HEK293 (cell line): Measurements from ENCODE around the gene PDE4D.

Experiments used
- GLI2 ChIP-seq: fragments of 450-650 bp; formaldehyde crosslinking; IDR thresholded peaks from 2 replicates; pipeline ENCODE4; 2017; ENCODE audit warnings: missing biosample characterization, missing genetic modification characterization, low read depth, borderline replicate concordance
- KLF10 ChIP-seq: fragments of 450-650 bp; IDR thresholded peaks from 2 replicates; pipeline ENCODE4 v1.5.1; 2018; ENCODE audit warnings: missing biosample characterization, mild to moderate bottlenecking, missing genetic modification characterization
- PRDM1 ChIP-seq: fragments of 450-650 bp; formaldehyde crosslinking; IDR thresholded peaks from 2 replicates; pipeline ENCODE4; 2016; ENCODE audit warnings: missing biosample characterization, missing genetic modification characterization
- TSHZ1 ChIP-seq: fragments of 450-650 bp; formaldehyde crosslinking; IDR thresholded peaks from 2 replicates; pipeline ENCODE4 v1.5.1; 2016; ENCODE audit warnings: missing biosample characterization, missing genetic modification characterization, borderline replicate concordance
- YY2 ChIP-seq: fragments of 450-650 bp; formaldehyde crosslinking; IDR thresholded peaks from 2 replicates; pipeline ENCODE4 v1.5.1; 2016; ENCODE audit warnings: missing biosample characterization, missing genetic modification characterization
- ZBTB1 ChIP-seq: fragments of 450-650 bp; formaldehyde crosslinking; IDR thresholded peaks from 2 replicates; pipeline ENCODE4 v1.5.1; 2016; ENCODE audit warnings: missing biosample characterization, missing genetic modification characterization
- ZBTB8A ChIP-seq: fragments of 450-650 bp; formaldehyde crosslinking; IDR thresholded peaks from 2 replicates; pipeline ENCODE4 v1.5.1; 2016; ENCODE audit warnings: missing biosample characterization, missing genetic modification characterization
- ZFHX2 ChIP-seq: fragments of 450-650 bp; formaldehyde crosslinking; conservative IDR thresholded peaks from 2 replicates; pipeline ENCODE4 v1.5.1; 2016; ENCODE audit warnings: missing biosample characterization, missing genetic modification characterization
- ZNF121 ChIP-seq: fragments of 450-650 bp; formaldehyde crosslinking; IDR thresholded peaks from 2 replicates; pipeline ENCODE4 v1.5.1; 2016; ENCODE audit warnings: missing biosample characterization, missing genetic modification characterization
- ZNF146 ChIP-seq: fragments of 450-650 bp; formaldehyde crosslinking; IDR thresholded peaks from 2 replicates; pipeline ENCODE4 v1.5.1; 2016; ENCODE audit warnings: missing biosample characterization, missing genetic modification characterization
- ZNF16 ChIP-seq: fragments of 450-650 bp; formaldehyde crosslinking; IDR thresholded peaks from 2 replicates; pipeline ENCODE4 v1.5.1; 2016; ENCODE audit warnings: low read depth, missing biosample characterization, missing genetic modification characterization
- ZNF239 ChIP-seq: fragments of 450-650 bp; formaldehyde crosslinking; IDR thresholded peaks from 2 replicates; pipeline ENCODE4 v1.5.1; 2016; ENCODE audit warnings: missing biosample characterization, missing genetic modification characterization
- ZNF423 ChIP-seq: fragments of 450-650 bp; formaldehyde crosslinking; IDR thresholded peaks from 2 replicates; pipeline ENCODE4 v1.5.1; 2016; ENCODE audit warnings: missing biosample characterization, missing genetic modification characterization
- ZNF510 ChIP-seq: fragments of 450-650 bp; formaldehyde crosslinking; IDR thresholded peaks from 2 replicates; pipeline ENCODE4 v1.5.1; 2018; ENCODE audit warnings: mild to moderate bottlenecking, missing genetic modification characterization, missing biosample characterization; ENCODE audit not compliant: insufficient replicate concordance
- ZNF629 ChIP-seq: fragments of 450-650 bp; formaldehyde crosslinking; IDR thresholded peaks from 2 replicates; pipeline ENCODE4 v1.5.1; 2017; ENCODE audit warnings: missing biosample characterization, missing genetic modification characterization
- ZNF707 ChIP-seq: fragments of 450-650 bp; formaldehyde crosslinking; IDR thresholded peaks from 2 replicates; pipeline ENCODE4 v1.5.1; 2016; ENCODE audit warnings: missing biosample characterization, missing genetic modification characterization
- ZNF777 ChIP-seq: fragments of 450-650 bp; formaldehyde crosslinking; IDR thresholded peaks from 2 replicates; pipeline ENCODE4 v1.5.1; 2017; ENCODE audit warnings: missing biosample characterization, missing genetic modification characterization, borderline replicate concordance
- ZNF837 ChIP-seq: fragments of 450-650 bp; formaldehyde crosslinking; IDR thresholded peaks from 2 replicates; pipeline ENCODE4 v1.5.1; 2016; ENCODE audit warnings: missing biosample characterization, missing genetic modification characterization
- ZSCAN18 ChIP-seq: fragments of 450-650 bp; formaldehyde crosslinking; IDR thresholded peaks from 2 replicates; pipeline ENCODE4 v1.5.1; 2016; ENCODE audit warnings: missing biosample characterization, missing genetic modification characterization
- ZSCAN5A ChIP-seq: fragments of 450-650 bp; formaldehyde crosslinking; IDR thresholded peaks from 2 replicates; pipeline ENCODE4 v1.5.1; 2016; ENCODE audit warnings: missing biosample characterization, missing genetic modification characterization
- TF ChIP-seq, protein P1 (sequence below): fragments of 450-650 bp; formaldehyde crosslinking; IDR thresholded peaks from 2 replicates; pipeline ENCODE4 v1.5.1; 2017; ENCODE audit warnings: missing biosample characterization, missing genetic modification characterization
- TF ChIP-seq, protein P2 (sequence below): fragments of 450-650 bp; formaldehyde crosslinking; IDR thresholded peaks from 2 replicates; pipeline ENCODE4 v1.5.1; 2016; ENCODE audit warnings: missing biosample characterization, missing genetic modification characterization

Gene PDE4D

DNA sequence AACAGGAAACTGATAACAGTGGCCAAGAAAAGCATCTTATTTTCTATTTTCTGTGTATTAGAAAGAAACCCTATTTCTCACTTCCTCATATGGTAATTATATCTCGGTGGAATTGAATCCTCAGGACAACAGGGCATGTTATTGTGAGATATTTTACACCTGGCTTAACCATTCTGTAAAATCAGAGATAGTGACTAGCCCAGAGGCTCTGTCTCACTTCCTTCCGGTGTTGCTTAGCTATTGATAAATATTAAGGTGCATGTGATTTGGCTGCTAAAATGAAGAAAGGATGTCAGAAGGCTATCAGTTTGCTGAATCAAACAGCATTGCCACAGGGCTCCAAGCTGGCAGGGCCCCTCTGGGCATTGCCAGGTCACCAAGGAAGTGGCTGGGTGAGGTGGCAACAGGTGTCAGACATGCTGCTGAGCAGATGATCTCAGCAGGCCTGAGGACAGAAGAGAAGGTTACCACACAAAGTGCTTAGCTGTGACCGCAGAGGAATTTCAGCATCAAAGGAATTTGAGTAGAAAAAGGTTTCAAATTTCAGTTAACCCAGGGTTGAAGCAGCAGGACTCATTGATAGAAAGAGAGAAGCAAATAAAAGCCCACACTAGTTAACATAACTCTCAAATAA, 330.7 kb downstream of the PDE4D start (continued):
- TF ChIP-seq ZNF16 (tag by site-specific recombination): no peak
- TF ChIP-seq ZSCAN5A: no peak
- TF ChIP-seq KLF10 (tag by site-specific recombination): no peak
- TF ChIP-seq ZNF777 (tag by site-specific recombination): no peak
- TF ChIP-seq, protein P1, sequence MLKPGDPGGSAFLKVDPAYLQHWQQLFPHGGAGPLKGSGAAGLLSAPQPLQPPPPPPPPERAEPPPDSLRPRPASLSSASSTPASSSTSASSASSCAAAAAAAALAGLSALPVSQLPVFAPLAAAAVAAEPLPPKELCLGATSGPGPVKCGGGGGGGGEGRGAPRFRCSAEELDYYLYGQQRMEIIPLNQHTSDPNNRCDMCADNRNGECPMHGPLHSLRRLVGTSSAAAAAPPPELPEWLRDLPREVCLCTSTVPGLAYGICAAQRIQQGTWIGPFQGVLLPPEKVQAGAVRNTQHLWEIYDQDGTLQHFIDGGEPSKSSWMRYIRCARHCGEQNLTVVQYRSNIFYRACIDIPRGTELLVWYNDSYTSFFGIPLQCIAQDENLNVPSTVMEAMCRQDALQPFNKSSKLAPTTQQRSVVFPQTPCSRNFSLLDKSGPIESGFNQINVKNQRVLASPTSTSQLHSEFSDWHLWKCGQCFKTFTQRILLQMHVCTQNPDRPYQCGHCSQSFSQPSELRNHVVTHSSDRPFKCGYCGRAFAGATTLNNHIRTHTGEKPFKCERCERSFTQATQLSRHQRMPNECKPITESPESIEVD: peak; percentile 51; the same call in 1 of the 2 replicates
- TF ChIP-seq ZNF239 (tag by site-specific recombination): no peak
- peak; percentile 47; the same call in 1 of the 2 replicates for TF ChIP-seq PRDM1 (tag by site-specific recombination)
- 0 out of 2 replicates have a peak, but pooled peaks have one; percentile 38 for TF ChIP-seq TSHZ1 (tag by site-specific recombination)
- TF ChIP-seq, protein P2, sequence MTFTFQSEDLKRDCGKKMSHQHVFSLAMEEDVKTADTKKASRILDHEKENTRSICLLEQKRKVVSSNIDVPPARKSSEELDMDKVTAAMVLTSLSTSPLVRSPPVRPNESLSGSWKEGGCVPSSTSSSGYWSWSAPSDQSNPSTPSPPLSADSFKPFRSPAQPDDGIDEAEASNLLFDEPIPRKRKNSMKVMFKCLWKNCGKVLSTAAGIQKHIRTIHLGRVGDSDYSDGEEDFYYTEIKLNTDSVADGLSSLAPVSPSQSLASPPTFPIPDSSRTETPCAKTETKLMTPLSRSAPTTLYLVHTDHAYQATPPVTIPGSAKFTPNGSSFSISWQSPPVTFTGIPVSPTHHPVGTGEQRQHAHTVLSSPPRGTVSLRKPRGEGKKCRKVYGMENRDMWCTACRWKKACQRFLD (tag by site-specific recombination): no peak
- no peak for TF ChIP-seq ZBTB1
- TF ChIP-seq ZNF423 (tag by site-specific recombination): no peak
- TF ChIP-seq YY2 (tag by site-specific recombination): no peak
- peak; percentile 33; the same call in 1 of the 2 replicates for TF ChIP-seq ZNF629 (tag by site-specific recombination)
- no peak for TF ChIP-seq ZSCAN18 (tag by site-specific recombination)
- TF ChIP-seq ZFHX2 (tag by site-specific recombination): 0 out of 2 replicates have a peak, but pooled peaks have one; percentile 22
- TF ChIP-seq ZNF121 (tag by site-specific recombination): no peak
- no peak for TF ChIP-seq ZBTB8A (tag by site-specific recombination)
- TF ChIP-seq ZNF707 (tag by site-specific recombination): no peak
- no peak for TF ChIP-seq ZNF837
- TF ChIP-seq ZNF510 (tag by site-specific recombination): no peak
- TF ChIP-seq ZNF146: no peak
- no peak for TF ChIP-seq GLI2
